Mesenchymal stem cell (in vitro differentiated cells and primary cell): ENCODE measurements around the gene BBS2.

Source experiments
- DNase-seq: peaks from one replicate; pipeline ENCODE4 v3.0.0-alpha.2; 2013
- H2AFZ ChIP-seq: one replicate; pipeline ENCODE4 v1.6.1; 2013; ENCODE audit warnings: low read depth, mild to moderate bottlenecking, control low read depth, inconsistent platforms, low read length, moderate library complexity
- H2AK5ac ChIP-seq: 2 replicates; pipeline ENCODE4 v1.6.1; 2013; ENCODE audit warnings: low read length, moderate library complexity, mild to moderate bottlenecking, inconsistent platforms; ENCODE audit not compliant: severe bottlenecking
- H2BK120ac ChIP-seq: one replicate; pipeline ENCODE4 v1.6.1; 2013; ENCODE audit warnings: low read depth, mild to moderate bottlenecking, inconsistent platforms, low read length, moderate library complexity
- H2BK12ac ChIP-seq, 2 experiments: one replicate each; pipeline ENCODE4 v1.6.1; 2013; ENCODE audit warnings: inconsistent platforms in 2 of 2, low read length in 2 of 2, mild to moderate bottlenecking in 2 of 2, moderate library complexity in 2 of 2, control low read depth in 1 of 2
- H2BK15ac ChIP-seq: one replicate; pipeline ENCODE4 v1.6.1; 2013; ENCODE audit warnings: mild to moderate bottlenecking, low read depth, inconsistent platforms; ENCODE audit not compliant: poor library complexity, severe bottlenecking
- H2BK5ac ChIP-seq: 2 replicates; pipeline ENCODE4 v1.6.1; 2013; ENCODE audit warnings: low read depth, mild to moderate bottlenecking, low read length, control low read depth, inconsistent platforms; ENCODE audit not compliant: poor library complexity, severe bottlenecking
- H3K14ac ChIP-seq, 2 experiments: one replicate each; pipeline ENCODE4 v1.6.1; 2013; ENCODE audit warnings: inconsistent platforms in 2 of 2, low read length in 2 of 2, control low read depth in 1 of 2, mild to moderate bottlenecking in 1 of 2, moderate library complexity in 1 of 2
- H3K18ac ChIP-seq, 2 experiments: one replicate each; pipeline ENCODE4 v1.6.1; 2013; ENCODE audit warnings: inconsistent platforms in 2 of 2, low read length in 2 of 2, control low read depth in 1 of 2, low read depth in 1 of 2, mild to moderate bottlenecking in 1 of 2
- H3K23ac ChIP-seq, 2 experiments: one replicate each; pipeline ENCODE4 v1.6.1; 2013; ENCODE audit warnings: inconsistent platforms in 2 of 2, low read length in 2 of 2, mild to moderate bottlenecking in 2 of 2, moderate library complexity in 2 of 2, control low read depth in 1 of 2
- H3K27ac ChIP-seq: 2 replicates; pipeline ENCODE4 v1.5.1; 2013; ENCODE audit warnings: mild to moderate bottlenecking, moderate library complexity, low read length, control low read depth, inconsistent platforms; ENCODE audit not compliant: poor library complexity, severe bottlenecking
- H3K27me3 ChIP-seq, 2 experiments: 2 replicates each; pipeline versions ENCODE4 v1.6.1 to v1.7.0; 2013; ENCODE audit warnings: low read length in 2 of 2, mild to moderate bottlenecking in 2 of 2, moderate library complexity in 2 of 2, control low read depth in 1 of 2, inconsistent platforms in 1 of 2; ENCODE audit not compliant: control insufficient read depth in 1 of 2, insufficient read depth in 1 of 2
- H3K36me3 ChIP-seq, 2 experiments: 2 replicates each; pipeline versions ENCODE4 v1.6.1 to v1.7.0; 2013; ENCODE audit warnings: low read length in 2 of 2, control low read depth in 1 of 2, inconsistent platforms in 1 of 2, low read depth in 1 of 2, mild to moderate bottlenecking in 1 of 2; ENCODE audit not compliant: insufficient read depth in 2 of 2, control insufficient read depth in 1 of 2
- H3K4ac ChIP-seq, 2 experiments: one replicate each; pipeline ENCODE4 v1.6.1; 2013; ENCODE audit warnings: inconsistent platforms in 2 of 2, low read length in 2 of 2, mild to moderate bottlenecking in 2 of 2, moderate library complexity in 2 of 2, control low read depth in 1 of 2, low read depth in 1 of 2
- H3K4me1 ChIP-seq: 2 replicates; pipeline ENCODE4 v1.6.1; 2013; ENCODE audit warnings: low read depth, low read length, control low read depth; ENCODE audit not compliant: control insufficient read depth, insufficient read depth
- H3K4me2 ChIP-seq: 2 replicates; pipeline ENCODE4 v1.6.1; 2013; ENCODE audit warnings: low read length, mild to moderate bottlenecking, inconsistent platforms; ENCODE audit not compliant: poor library complexity, severe bottlenecking
- H3K4me3 ChIP-seq, 2 experiments: 2 replicates each; pipeline versions ENCODE4 v1.5.1 to v1.7.0; 2013; ENCODE audit warnings: low read length in 2 of 2, mild to moderate bottlenecking in 2 of 2, control low read depth in 1 of 2, low read depth in 1 of 2; ENCODE audit not compliant: insufficient read depth in 1 of 2
- H3K79me1 ChIP-seq: replicated peaks from 2 replicates; pipeline ENCODE4 v1.6.1; 2013; ENCODE audit warnings: mild to moderate bottlenecking, control low read depth, low read length, inconsistent platforms; ENCODE audit not compliant: poor library complexity, severe bottlenecking
- H3K9ac ChIP-seq: 2 replicates; pipeline ENCODE4 v1.7.0; 2013; ENCODE audit warnings: mild to moderate bottlenecking, low read length, moderate library complexity
- H3K9me3 ChIP-seq: 2 replicates; pipeline ENCODE4 v1.7.0; 2013; ENCODE audit warnings: mild to moderate bottlenecking, low read length; ENCODE audit not compliant: control insufficient read depth
- H4K8ac ChIP-seq: one replicate; pipeline ENCODE4 v1.6.1; 2013; ENCODE audit warnings: inconsistent platforms, mild to moderate bottlenecking, low read length, moderate library complexity
- H4K91ac ChIP-seq: one replicate; pipeline ENCODE4 v1.6.1; 2013; ENCODE audit warnings: mild to moderate bottlenecking, low read length, inconsistent platforms
- WGBS: methylation state at CpG from one replicate; pipeline ENCODE4 v1.1.7; 2013; ENCODE audit warnings: mixed read lengths; 5-methylcytosine and 5-hydroxymethylcytosine counted together

BBS2 gene

DNA sequence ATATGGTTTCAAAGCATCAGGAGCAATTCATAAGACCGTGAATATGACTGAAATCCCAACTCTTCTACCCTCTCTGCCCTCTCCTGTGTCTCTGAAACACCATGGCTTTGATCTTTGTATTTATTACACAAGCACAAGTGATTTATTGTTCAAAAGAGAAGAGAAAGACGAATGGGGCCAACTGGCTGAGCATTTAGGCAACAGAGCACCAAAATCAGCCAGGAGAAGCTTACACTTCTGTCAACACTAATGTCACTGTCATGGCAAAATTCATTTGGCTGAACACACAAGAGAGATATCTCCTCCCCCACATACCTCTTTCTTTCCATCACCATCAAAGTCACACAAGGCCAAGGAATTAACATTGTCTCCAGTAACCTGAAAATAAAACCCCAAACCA, 9.3 kb downstream of the BBS2 start:
- WGBS: 88% methylated on average over 2 of the region's 2 CpGs

GRCh38 chr16:56506941-56507340, 12.9 kb downstream of the BBS2 start:
- no peak overlapping the region for H3K4me2 ChIP-seq
- H3K27me3 ChIP-seq: no peaks in the 10 kb centered on the region
- no peak overlapping the region for H2AK5ac ChIP-seq
- H2BK12ac ChIP-seq: no peak overlapping the region
- peak overlapping the region; percentile 68 for H3K9ac ChIP-seq
- H4K91ac ChIP-seq: no peak overlapping the region
- H3K4me1 ChIP-seq: no peaks in the 10 kb centered on the region
- H3K18ac ChIP-seq: no peak overlapping the region
- no peak overlapping the region for H2BK5ac ChIP-seq
- no peak overlapping the region for H3K4ac ChIP-seq
- no peak overlapping the region for H2BK120ac ChIP-seq
- H3K36me3 ChIP-seq: peaks cover 16 to 80% of the 10 kb centered on the region in 2 experiments
- no peak overlapping the region for H2BK15ac ChIP-seq
- no peak overlapping the region for H3K4me3 ChIP-seq
- no peak overlapping the region for H3K27ac ChIP-seq
- H4K8ac ChIP-seq: no peak overlapping the region
- no peak overlapping the region for H3K23ac ChIP-seq
- H2AFZ ChIP-seq: no peak overlapping the region
- peaks cover 9% of the 10 kb centered on the region for H3K79me1 ChIP-seq
- no peak for DNase-seq
- no peaks in the 10 kb centered on the region for H3K9me3 ChIP-seq
- no peak overlapping the region for H3K14ac ChIP-seq

More for the DNA sequence above, 9.3 kb downstream of the BBS2 start:
- H2BK120ac ChIP-seq: no peak overlapping the region
- H2BK5ac ChIP-seq: no peak overlapping the region
- no peak overlapping the region for H3K23ac ChIP-seq
- no peak overlapping the region for H3K18ac ChIP-seq
- H3K4me3 ChIP-seq: no peak overlapping the region
- peaks cover 10 to 67% of the 10 kb centered on the region in 2 experiments for H3K36me3 ChIP-seq
- H3K4me1 ChIP-seq: peaks cover 1% of the 10 kb centered on the region
- H3K4me2 ChIP-seq: no peak overlapping the region
- H3K27ac ChIP-seq: no peak overlapping the region
- no peak overlapping the region for H3K9ac ChIP-seq
- no peak overlapping the region for H3K14ac ChIP-seq
- H3K27me3 ChIP-seq: no peaks in the 10 kb centered on the region
- H4K8ac ChIP-seq: no peak overlapping the region
- H2AK5ac ChIP-seq: no peak overlapping the region
- H3K4ac ChIP-seq: no peak overlapping the region
- no peak for DNase-seq
- no peak overlapping the region for H2BK12ac ChIP-seq
- H3K79me1 ChIP-seq: peaks cover 15% of the 10 kb centered on the region
- H4K91ac ChIP-seq: no peak overlapping the region
- no peaks in the 10 kb centered on the region for H3K9me3 ChIP-seq
- H2BK15ac ChIP-seq: no peak overlapping the region
- H2AFZ ChIP-seq: no peak overlapping the region

DNA sequence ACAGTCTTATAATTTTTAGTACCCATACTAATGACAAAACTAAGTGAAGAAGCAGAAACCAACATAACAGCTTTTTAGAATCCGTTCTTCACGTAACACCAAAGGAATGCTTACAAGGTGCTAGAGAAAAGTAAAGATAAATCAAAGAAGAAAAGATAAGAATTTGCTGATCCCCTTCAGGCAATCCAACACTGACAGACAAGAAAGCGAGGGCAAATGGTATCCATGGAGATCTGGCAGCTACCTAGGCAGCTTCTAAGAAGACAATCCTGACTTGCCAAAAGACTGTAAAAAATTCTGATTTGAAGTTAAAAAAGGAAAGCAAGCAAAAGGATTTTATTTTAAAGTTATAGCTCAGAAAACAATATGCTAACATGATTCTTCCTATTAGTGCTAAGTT, 14.6 kb downstream of the BBS2 start:
- Histone ChIP-seq H4K91ac (no peak overlapping the region), H3K23ac (no peak overlapping the region), H3K27me3 (no peaks in the 10 kb centered on the region), H3K9ac (no peak overlapping the region), H2BK15ac (no peak overlapping the region), H3K4me3 (no peak overlapping the region), H3K4me1 (no peaks in the 10 kb centered on the region), H3K14ac (no peak overlapping the region), H3K4me2 (no peak overlapping the region), H3K36me3 (peaks cover 21 to 81% of the 10 kb centered on the region in 2 experiments), H3K9me3 (no peaks in the 10 kb centered on the region), H2BK12ac (no peak overlapping the region), H3K27ac (no peak overlapping the region), H2AFZ (no peak overlapping the region), H2BK5ac (no peak overlapping the region), H4K8ac (no peak overlapping the region), H3K18ac (no peak overlapping the region), H3K4ac (no peak overlapping the region), H2AK5ac (no peak overlapping the region), H2BK120ac (no peak overlapping the region), H3K79me1 (peaks cover 4% of the 10 kb centered on the region)
- 100% methylated on average over 1 of the region's 3 CpGs for WGBS
- no peak for DNase-seq

DNA sequence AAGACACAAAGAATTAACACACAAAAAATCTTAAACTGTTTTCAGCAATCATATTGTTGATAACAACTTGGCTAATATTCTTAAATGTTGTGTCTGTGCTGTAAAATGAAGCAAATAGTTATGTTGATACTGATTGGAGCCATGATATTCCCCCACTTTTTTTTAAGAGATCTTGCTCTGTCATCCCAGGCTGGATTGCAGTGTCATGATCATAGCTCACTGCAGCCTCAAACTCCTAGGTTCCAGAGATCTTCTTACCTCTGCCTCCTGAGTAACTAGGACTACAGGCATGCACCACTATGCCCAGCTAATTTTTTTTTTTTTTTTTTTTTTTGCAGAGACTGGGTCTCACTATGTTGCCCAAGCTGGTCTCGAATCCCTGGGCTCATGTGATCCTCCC, 26.0 kb downstream of the BBS2 start:
- no peak overlapping the region for H3K14ac ChIP-seq
- H3K18ac ChIP-seq: no peak overlapping the region
- 100% methylated on average over 1 of the region's 1 CpG for WGBS

More for the DNA sequence above, 26.0 kb downstream of the BBS2 start:
- peaks cover 4 to 74% of the 10 kb centered on the region in 2 experiments for H3K36me3 ChIP-seq
- H3K9me3 ChIP-seq: no peaks in the 10 kb centered on the region
- DNase-seq: no peak
- no peak overlapping the region for H2BK12ac ChIP-seq
- no peak overlapping the region for H2AFZ ChIP-seq
- no peaks in the 10 kb centered on the region for H3K27me3 ChIP-seq
- no peak overlapping the region for H3K4me2 ChIP-seq
- H3K23ac ChIP-seq: no peak overlapping the region
- H2BK5ac ChIP-seq: no peak overlapping the region
- no peak overlapping the region for H3K4me3 ChIP-seq
- no peak overlapping the region for H2BK15ac ChIP-seq
- no peak overlapping the region for H4K91ac ChIP-seq
- H2AK5ac ChIP-seq: no peak overlapping the region
- no peak overlapping the region for H3K4ac ChIP-seq
- no peak overlapping the region for H4K8ac ChIP-seq
- H2BK120ac ChIP-seq: no peak overlapping the region
- no peaks in the 10 kb centered on the region for H3K4me1 ChIP-seq
- H3K79me1 ChIP-seq: no peaks in the 10 kb centered on the region
- H3K27ac ChIP-seq: no peak overlapping the region
- H3K9ac ChIP-seq: no peak overlapping the region
